Raji (cell line): ENCODE measurements around the gene ASB7.

ENCODE experiments used
- POLR2A ChIP-seq: IDR thresholded peaks from 2 replicates; pipeline ENCODE4 v1.6.1; 2011; ENCODE audit warnings: low read depth, low read length, control low read depth; ENCODE audit not compliant: insufficient read depth

Gene ASB7

GRCh38 chr15:100588638-100589242, 13.6 kb upstream of the ASB7 start:
- TF ChIP-seq POLR2A = no peak

DNA sequence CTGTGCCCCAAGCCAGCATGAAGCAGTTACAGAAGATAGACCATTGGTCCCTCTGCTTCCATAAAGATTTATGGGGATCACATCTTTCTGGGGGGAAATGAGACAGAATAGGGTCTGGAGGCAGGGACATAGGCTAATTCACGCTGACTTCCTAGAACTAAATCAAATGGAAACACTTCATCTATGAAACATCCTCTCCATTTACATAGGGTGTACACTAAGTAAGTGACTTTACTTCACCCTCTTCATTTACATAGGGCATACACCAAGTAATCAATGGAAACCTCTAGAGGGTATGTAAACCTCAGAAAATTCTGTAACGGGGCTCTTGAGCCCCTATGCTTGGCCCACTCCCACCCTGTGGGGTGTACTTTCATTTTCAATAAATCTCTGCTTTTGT, 10.6 kb upstream of the ASB7 start:
- no peak for TF ChIP-seq POLR2A

DNA sequence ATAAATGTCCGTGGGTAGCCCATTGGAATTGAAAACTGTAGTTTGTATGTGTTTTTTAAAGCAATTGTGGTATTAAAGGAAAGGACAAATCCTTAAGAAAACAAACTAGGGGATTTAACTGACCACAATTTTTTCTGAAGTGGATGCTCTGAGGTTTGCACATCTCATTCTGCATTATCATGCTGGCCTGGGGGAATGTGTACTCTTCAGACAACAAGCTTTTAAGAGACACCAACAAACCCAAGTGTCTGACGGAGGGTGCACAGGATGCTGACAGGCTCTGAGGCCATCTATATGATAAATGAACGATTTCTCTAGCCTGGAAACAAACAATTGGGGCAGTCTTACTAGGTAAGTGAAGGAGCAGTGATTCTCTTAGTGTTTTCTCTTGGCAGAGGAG, 9.5 kb upstream of the ASB7 start:
- no peak for TF ChIP-seq POLR2A

- no peak for TF ChIP-seq POLR2A
These were observed 9.0 kb upstream of the ASB7 start for GRCh38 chr15:100593431-100593830.

- no peak for TF ChIP-seq POLR2A
These were observed 6.4 kb upstream of the ASB7 start for GRCh38 chr15:100595964-100596363.

- TF ChIP-seq POLR2A = no peak
These were observed 5.6 kb upstream of the ASB7 start for GRCh38 chr15:100596792-100597191.

- TF ChIP-seq POLR2A = no peak
These were observed 4.5 kb upstream of the ASB7 start for GRCh38 chr15:100597862-100598261.

DNA sequence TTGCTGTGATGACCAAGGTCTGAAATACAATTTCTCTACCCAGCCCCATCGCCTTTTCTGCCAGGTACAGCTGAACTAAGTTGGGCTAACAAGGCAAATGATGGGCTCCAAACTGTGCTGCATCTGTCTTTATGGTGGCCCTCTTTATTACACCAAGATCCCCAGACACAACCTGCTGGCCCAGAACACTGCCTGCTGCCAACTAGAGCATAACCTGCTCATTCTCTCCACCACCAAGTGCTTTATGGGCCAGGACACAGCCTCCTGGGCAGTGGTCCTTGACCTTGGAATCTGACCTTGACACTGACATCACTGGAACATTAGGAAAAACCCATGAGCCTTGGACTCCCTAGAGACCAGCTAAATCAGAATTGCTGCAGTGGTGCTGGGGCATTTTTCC, 3.7 kb upstream of the ASB7 start:
- no peak for TF ChIP-seq POLR2A

GRCh38 chr15:100601163-100601562, 1.2 kb upstream of the ASB7 start:
- no peak for TF ChIP-seq POLR2A

DNA sequence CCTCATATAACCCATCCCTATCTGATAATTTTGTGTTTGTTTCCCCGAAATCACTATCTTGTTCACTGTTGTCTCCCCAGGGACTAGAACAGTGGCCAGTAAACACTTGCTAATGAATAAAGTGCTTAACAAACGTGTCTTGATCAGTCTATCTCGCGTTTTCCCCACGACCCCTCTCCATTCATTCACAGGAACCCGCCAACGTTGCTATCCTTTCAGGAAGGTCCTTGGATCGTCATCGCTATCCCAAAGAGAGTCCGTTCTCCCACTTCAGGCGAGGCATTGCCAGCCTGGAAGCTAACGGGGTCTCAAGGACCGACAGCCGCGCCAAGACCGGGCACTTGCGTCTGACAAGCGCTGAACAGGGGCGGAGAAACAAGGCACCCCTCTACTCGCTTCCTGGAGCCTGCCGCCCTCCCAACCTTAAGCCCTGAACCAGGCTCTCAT, 749 bp upstream of the ASB7 start:
- TF ChIP-seq POLR2A = no peak

DNA sequence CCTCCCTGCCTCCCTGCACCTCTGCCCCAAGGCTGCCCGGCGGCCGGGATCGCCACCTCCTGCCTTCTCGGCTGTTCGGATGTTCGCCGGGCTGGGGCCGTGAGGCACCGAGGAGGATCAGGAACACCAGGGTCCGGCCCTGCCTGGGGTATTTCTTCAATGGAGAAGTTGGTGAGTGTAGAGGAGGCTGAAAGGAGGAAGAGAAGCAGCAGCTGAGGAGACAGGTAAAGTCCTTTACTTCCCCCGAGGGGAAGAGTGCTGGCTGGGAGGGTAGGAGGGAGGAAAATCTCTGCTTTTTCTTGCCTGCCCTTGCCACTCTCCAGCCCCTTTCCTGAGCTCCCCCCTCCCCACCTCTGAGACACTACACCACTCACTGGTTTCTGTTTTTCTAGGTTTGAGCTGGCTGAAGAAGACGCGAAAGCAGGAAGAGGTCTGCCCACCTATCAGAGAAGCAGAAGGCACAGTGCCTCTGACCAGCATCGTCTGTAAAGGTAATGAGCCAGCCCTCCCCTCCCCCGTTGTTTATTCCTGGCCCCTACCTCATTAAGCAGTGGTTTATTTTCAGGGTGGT, 519 bp downstream of the ASB7 start:
- TF ChIP-seq POLR2A = peak; percentile 43; the same call in 1 of the 2 replicates

DNA sequence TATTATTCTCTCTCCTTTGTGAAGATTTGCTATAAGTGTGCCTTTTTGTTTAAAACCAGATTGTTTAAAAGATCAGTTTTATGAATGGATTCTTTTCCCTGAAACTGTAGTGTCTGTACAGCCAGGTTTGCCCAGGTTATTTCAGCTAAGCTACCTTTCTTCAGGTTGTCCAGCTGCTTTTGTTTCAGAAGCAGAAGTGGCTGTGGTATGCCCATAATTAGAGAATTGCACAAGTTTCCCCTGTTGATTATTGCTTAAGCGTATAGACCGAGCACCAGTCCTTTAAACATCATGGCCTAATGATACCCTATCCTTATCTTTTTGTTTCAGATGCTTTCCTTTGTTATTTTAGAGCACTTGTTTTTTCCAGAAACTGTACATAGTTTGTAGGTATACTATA, 10.2 kb downstream of the ASB7 start:
- TF ChIP-seq POLR2A = no peak

DNA sequence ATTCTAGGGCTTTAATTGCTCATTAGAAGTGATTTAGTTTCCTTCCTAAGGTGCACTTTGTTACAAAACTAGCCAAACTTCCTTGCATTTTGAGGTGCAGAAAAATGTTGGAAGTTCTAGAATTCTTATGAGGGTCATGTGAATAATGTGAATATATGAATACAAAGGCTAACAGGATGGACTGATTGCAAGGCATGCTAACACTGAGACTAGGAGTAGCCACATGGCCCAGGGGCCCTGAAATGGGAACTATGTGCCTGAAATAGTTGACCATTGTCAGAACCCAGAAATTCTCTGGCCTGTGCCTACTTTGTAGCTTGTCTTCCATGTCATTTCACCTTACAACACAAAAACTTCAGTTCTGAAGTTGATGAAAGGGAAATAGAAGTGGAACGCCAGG, 10.8 kb downstream of the ASB7 start:
- no peak for TF ChIP-seq POLR2A

- no peak for TF ChIP-seq POLR2A
These were observed 11.9 kb downstream of the ASB7 start for GRCh38 chr15:100614336-100614735.

- TF ChIP-seq POLR2A = no peak
These were observed 12.5 kb downstream of the ASB7 start for GRCh38 chr15:100614918-100615317.

DNA sequence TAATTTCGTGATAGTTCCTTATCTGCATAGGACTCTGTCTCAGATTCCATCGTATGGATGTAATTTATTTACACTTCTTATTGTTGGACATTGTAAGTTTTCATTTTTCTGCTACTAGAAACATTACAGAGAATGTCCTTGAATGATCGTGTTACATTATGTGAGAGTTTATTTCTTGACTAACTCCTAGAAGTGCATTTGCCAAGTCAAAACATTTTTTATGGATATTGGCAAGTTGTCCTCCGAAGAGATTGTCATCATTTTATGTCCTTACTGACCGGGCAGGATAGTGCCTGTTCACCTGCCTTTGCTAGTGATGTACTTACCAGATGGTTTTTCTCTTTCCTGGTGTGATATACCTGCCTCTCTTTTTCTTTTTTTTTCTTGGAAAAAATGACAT, 13.4 kb downstream of the ASB7 start:
- TF ChIP-seq POLR2A = no peak

DNA sequence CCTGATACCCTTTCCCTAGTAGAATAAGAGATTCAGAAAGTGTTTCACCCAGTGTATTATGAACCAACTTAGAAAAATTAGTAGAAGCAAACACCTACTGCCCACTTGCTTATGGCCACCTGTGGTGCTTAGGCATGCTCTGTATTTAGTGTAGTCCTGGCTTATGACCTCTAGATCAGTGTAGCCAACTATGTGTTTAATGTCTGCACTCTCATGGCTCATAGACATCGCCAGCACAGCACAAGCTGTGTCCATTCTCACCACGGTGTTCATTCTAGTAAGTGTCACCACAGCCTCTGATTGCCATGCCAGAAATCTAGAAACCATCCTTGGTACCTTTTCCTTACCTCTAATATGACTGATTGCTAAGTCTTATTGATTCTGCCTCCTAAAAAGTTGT, 14.3 kb downstream of the ASB7 start:
- no peak for TF ChIP-seq POLR2A
